Measurements from ENCODE around the gene ATG9B. TPM values are rescaled to one million over a fixed set of nuclear protein-coding genes. Genes with fewer than 3 reads are reported as not detected.
A peak's percentile ranks its signal among the peaks of the same experiment; 100 is the strongest.

The ATG9B gene
- total and polyA plus RNA-seq, 2 of the 13 experiments (the other 11 are each of a cell fraction or from before 2014, with no cell fraction given) = 0.24 TPM; not detected in 1

- TF ChIP-seq, protein P1, sequence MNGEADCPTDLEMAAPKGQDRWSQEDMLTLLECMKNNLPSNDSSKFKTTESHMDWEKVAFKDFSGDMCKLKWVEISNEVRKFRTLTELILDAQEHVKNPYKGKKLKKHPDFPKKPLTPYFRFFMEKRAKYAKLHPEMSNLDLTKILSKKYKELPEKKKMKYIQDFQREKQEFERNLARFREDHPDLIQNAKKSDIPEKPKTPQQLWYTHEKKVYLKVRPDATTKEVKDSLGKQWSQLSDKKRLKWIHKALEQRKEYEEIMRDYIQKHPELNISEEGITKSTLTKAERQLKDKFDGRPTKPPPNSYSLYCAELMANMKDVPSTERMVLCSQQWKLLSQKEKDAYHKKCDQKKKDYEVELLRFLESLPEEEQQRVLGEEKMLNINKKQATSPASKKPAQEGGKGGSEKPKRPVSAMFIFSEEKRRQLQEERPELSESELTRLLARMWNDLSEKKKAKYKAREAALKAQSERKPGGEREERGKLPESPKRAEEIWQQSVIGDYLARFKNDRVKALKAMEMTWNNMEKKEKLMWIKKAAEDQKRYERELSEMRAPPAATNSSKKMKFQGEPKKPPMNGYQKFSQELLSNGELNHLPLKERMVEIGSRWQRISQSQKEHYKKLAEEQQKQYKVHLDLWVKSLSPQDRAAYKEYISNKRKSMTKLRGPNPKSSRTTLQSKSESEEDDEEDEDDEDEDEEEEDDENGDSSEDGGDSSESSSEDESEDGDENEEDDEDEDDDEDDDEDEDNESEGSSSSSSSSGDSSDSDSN (CRISPR knock-in tag; IDR thresholded peaks at IDR 0.05) = no peak
- peak; percentile 30; the same call in 1 of the 2 replicates for TF ChIP-seq TFDP1 (CRISPR knock-in tag; IDR thresholded peaks at IDR 0.05; ENCODE audit: borderline replicate concordance)
- peak; percentile 90 for TF ChIP-seq GABPB1 (CRISPR knock-in tag; IDR thresholded peaks at IDR 0.05)
- TF ChIP-seq, protein P2, sequence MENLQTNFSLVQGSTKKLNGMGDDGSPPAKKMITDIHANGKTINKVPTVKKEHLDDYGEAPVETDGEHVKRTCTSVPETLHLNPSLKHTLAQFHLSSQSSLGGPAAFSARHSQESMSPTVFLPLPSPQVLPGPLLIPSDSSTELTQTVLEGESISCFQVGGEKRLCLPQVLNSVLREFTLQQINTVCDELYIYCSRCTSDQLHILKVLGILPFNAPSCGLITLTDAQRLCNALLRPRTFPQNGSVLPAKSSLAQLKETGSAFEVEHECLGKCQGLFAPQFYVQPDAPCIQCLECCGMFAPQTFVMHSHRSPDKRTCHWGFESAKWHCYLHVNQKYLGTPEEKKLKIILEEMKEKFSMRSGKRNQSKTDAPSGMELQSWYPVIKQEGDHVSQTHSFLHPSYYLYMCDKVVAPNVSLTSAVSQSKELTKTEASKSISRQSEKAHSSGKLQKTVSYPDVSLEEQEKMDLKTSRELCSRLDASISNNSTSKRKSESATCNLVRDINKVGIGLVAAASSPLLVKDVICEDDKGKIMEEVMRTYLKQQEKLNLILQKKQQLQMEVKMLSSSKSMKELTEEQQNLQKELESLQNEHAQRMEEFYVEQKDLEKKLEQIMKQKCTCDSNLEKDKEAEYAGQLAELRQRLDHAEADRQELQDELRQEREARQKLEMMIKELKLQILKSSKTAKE (CRISPR knock-in tag; IDR thresholded peaks at IDR 0.05; ENCODE audit: borderline replicate concordance) = 0 out of 2 replicates have a peak, but pooled peaks have one; percentile 11
- TF ChIP-seq PPARG (CRISPR knock-in tag; conservative IDR thresholded peaks at IDR 0.05) = peak; percentile 38; the same call in 1 of the 2 replicates
- TF ChIP-seq SAFB2 (CRISPR knock-in tag; IDR thresholded peaks at IDR 0.05; ENCODE audit: borderline replicate concordance, low read depth) = 0 out of 2 replicates have a peak, but pooled peaks have one; percentile 80
- peak; percentile 97 for TF ChIP-seq NFYC (CRISPR knock-in tag; IDR thresholded peaks at IDR 0.05)
- TF ChIP-seq MTA3 (CRISPR knock-in tag; IDR thresholded peaks at IDR 0.05) = no peak
- peak; percentile 89 for TF ChIP-seq HOXD1 (CRISPR knock-in tag; IDR thresholded peaks at IDR 0.05)
- no peak for TF ChIP-seq ETV5 (CRISPR knock-in tag; IDR thresholded peaks at IDR 0.05; ENCODE audit: borderline replicate concordance)
- no peak for TF ChIP-seq CCAR2 (optimal IDR thresholded peaks at IDR 0.05; ENCODE audit: low read depth, low read length)
- TF ChIP-seq CC2D1A (CRISPR knock-in tag; IDR thresholded peaks at IDR 0.05) = no peak
- peak; percentile 76 for TF ChIP-seq SMAD3 (CRISPR knock-in tag; IDR thresholded peaks at IDR 0.05)
- TF ChIP-seq HCFC1 (IDR thresholded peaks at IDR 0.05; ENCODE audit: low read depth, low read length) = peak; percentile 77
- peak; percentile 19; the same call in 1 of the 2 replicates for TF ChIP-seq MAFF (IDR thresholded peaks at IDR 0.05; ENCODE audit: low read depth, low read length)
- TF ChIP-seq PBX2 (CRISPR knock-in tag; IDR thresholded peaks at IDR 0.05) = peak; percentile 93
- TF ChIP-seq GATAD1 (CRISPR knock-in tag; IDR thresholded peaks at IDR 0.05) = peak; percentile 98
- 0 out of 2 replicates have a peak, but pooled peaks have one; percentile 11 for TF ChIP-seq NKX3-1 (CRISPR knock-in tag; IDR thresholded peaks at IDR 0.05)
Observed at GRCh38 chr7:151028131-151028947, 4.0 kb upstream of the ATG9B start, which contains the start of gene ABCB8 (continued).
